Caki2 (cell line): ENCODE measurements around the gene DNAJC22. TPM values are rescaled to one million over a fixed set of nuclear protein-coding genes. Genes with fewer than 3 reads are reported as not detected.
"Not testable (repeated sequence)": the region's sequence is repeated elsewhere in the genome, so short reads cannot be mapped to it uniquely, and the experiment has no call there.

Source experiments
- DNase-seq: peaks from one replicate; pipeline ENCODE4 v3.0.0-alpha.2; 2015; ENCODE audit warnings: low read depth
- in situ Hi-C: cut with HindIII; loops from 2 replicates; pipeline ENCODE4 v1.10.0; 2016; ENCODE audit warnings: low sequenced_read_pairs, low pct_unique_long_range_greater_than_20kb, mixed read lengths
- total RNA-seq: library from RNA; depleted of rRNA; stranded (reverse); fragments of >200 nt; shearing (Covaris generic); gene quantifications from 2 replicates; pipeline ENCODE4 v1.2.3, GENCODE V29; 2014; ENCODE audit warnings: low replicate concordance; rRNA removed

The DNAJC22 gene
- 22.0 and 23.6 TPM in 2 replicates for total RNA-seq

DNA sequence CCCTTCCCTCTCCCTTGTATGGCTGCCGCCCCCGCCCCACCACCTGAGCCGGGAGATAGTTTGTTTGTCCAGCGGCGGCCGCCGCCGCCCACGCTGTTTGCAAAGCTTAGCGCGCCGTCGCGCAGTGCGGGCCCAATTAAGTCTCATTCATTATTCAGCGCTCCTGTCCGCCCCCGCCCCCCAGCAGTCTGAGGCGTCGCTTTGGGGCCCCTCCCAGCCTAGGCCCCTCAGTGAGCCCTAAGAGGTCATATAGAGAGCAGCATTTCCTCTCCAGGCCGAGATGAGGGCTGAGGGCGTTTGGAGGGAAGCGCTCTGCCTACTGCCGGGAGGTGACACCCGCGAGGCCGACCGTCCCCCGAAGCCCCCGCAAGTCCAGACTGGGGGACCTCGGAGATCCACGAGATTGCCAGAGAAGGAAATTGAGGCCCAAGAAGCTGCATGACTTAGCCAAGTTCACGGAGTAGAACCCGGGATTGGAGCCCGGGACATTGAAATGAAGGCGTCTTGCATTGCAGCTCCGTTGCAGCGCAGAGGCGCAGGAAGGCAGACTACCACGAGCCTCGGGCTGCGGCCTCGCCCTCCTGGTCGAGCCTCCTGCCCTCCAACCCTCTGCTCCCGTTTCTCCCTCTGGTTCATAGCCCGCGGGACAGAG lies at the start of gene DNAJC22:
Gene DNAJC22, plus strand, starts transcription at position 230 of the 652 bp plus-strand sequence. CDS start 1,985 bp downstream, outside the sequence.
- DNase-seq, result no peak
- in situ Hi-C loops, result no loop called here

DNA sequence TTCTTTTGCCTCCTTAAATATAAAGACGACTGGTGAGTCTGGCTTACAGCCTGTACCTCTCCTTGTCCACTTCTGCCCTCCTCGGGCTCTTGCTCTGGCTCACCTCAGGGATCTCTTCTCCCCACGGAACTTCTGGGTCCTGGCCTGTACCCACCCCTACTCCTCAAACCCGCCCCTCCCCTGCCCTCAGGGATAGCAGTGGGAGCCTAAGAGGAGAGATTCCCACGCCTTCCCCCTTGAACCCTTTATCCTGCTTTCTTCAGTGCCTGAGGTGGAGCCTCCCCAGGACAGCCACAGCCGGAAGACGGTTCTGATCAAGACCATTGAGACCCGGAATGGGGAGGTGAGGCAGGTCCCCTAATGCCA lies 49.0 kb upstream of the DNAJC22 start:
- in situ Hi-C loops, result no loop called here
- DNase-seq, result no peak

DNA sequence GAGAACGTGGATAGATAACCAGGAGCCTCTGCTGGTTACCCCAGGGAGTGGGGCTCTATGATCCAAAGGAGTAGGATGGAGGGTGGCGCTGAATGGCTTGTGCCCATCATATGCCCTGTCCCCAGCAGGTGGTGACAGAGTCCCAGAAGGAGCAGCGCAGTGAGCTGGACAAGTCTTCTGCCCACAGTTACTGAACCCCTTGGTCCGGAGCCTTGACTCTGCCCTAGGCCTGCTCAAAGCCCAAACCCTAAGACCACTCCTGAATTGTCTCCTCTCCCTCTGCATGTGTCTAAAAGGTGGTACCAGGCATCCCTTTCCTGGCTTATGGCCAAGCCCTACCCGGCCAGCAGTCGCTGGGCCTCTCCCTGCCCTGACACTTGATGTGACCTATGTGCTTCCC lies 48.5 kb upstream of the DNAJC22 start:
- no peak for DNase-seq
- in situ Hi-C loops, result no loop called here

DNA sequence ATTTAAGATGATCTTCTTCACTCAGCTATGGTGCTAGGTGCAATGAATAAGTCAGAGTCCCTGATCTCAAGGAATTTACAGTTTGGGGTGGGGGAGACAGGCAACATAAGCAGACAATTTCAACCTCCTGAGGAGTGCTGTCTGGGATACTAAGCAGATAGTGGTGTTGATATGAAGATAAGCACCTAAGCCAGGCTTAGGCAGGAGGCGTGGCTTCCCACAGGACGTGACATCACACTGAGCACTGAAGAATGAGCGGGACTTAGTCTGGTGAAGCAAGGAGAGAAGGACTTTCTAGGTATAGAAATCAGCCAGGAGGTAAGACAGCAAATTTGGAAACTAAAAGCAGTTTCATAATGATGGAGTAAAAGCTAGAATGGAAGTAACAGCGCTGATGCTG lies 44.9 kb upstream of the DNAJC22 start:
- DNase-seq, result no peak
- in situ Hi-C loops, result no loop called here

GRCh38 chr12:49304161-49304560 lies 42.5 kb upstream of the DNAJC22 start:
- in situ Hi-C loops, result no loop called here
- no peak for DNase-seq

GRCh38 chr12:49305762-49306510 lies 40.8 kb upstream of the DNAJC22 start:
- in situ Hi-C loops, result no loop called here
- DNase-seq, result no peak

DNA sequence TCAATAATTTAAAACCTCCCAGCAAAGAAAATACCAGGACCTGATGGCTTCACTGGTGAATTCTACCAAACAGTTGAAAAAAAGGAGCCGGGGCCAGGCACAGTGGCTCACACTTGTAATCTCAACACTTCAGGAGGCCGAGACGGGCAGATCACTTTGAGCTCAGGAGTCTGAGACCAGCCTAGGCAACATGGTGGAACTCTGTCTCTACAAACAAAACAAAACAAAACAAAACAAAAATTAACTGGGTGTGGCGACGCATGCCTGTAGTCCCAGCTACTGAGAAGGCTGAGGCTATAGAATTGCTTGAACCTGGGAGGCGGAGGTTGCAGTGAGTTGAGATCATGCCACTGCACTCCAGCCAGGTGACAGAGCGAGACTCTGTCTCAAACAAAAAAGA lies 37.3 kb upstream of the DNAJC22 start:
- in situ Hi-C loops, result no loop called here
- no peak for DNase-seq

GRCh38 chr12:49310451-49311000 lies 36.2 kb upstream of the DNAJC22 start:
- in situ Hi-C loops, result not testable (repeated sequence)

GRCh38 chr12:49314811-49315210 lies 31.9 kb upstream of the DNAJC22 start:
- in situ Hi-C loops, result no loop called here

More at GRCh38 chr12:49310451-49311000, 36.2 kb upstream of the DNAJC22 start:
- not testable (repeated sequence) for DNase-seq

GRCh38 chr12:49317118-49317517 lies 29.6 kb upstream of the DNAJC22 start:
- in situ Hi-C loops, DNase-seq: not testable (repeated sequence)

More at GRCh38 chr12:49314811-49315210, 31.9 kb upstream of the DNAJC22 start:
- DNase-seq, result no peak

- DNase-seq, in situ Hi-C loops: not testable (repeated sequence)
These were observed 26.1 kb upstream of the DNAJC22 start for GRCh38 chr12:49320411-49321103.

GRCh38 chr12:49322367-49322707 lies 24.4 kb upstream of the DNAJC22 start:
- in situ Hi-C loops, result no loop called here
- no peak for DNase-seq

DNA sequence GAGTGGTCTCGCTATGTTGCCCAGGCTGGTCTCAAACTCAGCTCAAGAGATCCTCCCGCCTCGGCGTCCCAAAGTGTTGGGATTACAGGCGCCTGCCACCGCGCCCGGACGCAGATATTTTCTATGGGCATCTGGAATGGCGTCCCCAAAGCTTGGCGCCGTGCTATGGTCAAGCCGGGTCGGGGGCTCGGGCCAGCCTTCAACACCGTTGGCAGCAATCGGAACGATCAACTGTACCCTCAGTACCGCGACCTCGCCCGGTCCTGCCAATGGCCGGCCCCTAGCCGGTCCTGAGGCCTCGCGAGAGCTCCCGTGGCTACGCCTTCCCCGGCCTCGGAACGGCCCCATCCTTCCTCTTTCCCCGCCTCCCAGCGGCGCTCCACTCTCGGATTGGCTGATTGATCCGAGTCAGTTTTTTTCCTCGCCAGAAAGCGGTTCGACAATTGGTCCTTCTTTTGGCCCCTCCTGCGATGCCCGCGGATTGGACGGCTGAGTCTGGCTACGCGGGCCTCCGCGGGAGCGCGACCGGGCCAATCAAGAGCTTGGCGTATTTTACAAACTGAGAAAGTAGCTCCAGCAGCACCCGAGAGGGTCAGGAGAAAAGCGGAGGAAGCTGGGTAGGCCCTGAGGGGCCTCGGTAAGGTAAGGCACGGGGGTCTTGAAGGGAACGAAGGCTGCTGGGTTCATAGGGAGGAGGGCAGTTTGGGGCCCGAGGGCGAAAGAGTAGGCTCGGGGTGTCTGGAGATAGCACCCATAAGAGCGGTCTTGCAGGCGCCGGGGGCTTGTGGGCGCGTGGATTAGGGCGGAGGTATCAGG lies 23.8 kb upstream of the DNAJC22 start, which contains the start of gene TROAP:
Gene TROAP, plus strand, starts transcription at position 548 of the 816 bp plus-strand sequence. CDS start 354 bp downstream, outside the sequence.
- peak; percentile 99 for DNase-seq
- in situ Hi-C loops, result no loop called here

DNA sequence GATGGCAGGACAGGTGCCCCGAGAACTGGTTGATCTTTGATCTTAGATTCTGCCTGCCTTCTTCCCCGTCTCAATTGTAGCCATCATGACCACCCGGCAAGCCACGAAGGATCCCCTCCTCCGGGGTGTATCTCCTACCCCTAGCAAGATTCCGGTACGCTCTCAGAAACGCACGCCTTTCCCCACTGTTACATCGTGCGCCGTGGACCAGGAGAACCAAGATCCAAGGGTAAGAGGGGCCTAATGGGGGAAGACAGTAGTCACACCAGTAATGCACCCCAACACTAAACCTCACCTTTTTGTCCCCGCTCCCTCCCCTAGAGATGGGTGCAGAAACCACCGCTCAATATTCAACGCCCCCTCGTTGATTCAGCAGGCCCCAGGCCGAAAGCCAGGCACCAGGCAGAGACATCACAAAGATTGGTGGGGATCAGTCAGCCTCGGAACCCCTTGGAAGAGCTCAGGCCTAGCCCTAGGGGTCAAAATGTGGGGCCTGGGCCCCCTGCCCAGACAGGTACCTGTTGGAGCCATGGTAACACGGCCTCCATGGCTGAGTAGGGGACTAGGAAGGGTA lies 23.1 kb upstream of the DNAJC22 start:
- DNase-seq, result no peak
- in situ Hi-C loops, result no loop called here

- in situ Hi-C loops, result no loop called here
- DNase-seq, result no peak
These were observed 21.1 kb upstream of the DNAJC22 start for GRCh38 chr12:49325606-49326005.

GRCh38 chr12:49327368-49327767 lies 19.3 kb upstream of the DNAJC22 start:
- DNase-seq, result no peak
- in situ Hi-C loops, result no loop called here

DNA sequence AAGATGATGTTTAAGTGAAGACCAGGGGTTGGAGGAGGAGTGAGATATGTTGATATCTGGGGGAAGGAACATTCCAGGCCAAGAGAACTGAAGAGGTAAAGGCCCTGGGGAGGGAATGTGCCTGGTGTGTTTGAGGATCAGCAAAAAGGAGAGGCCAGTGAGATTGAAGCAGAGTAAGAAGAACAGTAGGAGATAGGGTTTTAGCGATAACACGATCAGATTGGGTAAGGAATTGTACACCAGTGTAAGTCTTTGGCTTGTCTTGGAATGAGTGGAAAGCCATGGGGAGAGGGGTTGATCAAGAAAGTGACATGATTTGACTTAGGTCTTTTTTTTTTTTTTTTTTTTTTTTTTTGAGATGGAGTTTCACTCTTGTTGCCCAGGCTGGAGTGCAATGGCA lies 18.8 kb upstream of the DNAJC22 start:
- DNase-seq, result no peak
- in situ Hi-C loops, result no loop called here

DNA sequence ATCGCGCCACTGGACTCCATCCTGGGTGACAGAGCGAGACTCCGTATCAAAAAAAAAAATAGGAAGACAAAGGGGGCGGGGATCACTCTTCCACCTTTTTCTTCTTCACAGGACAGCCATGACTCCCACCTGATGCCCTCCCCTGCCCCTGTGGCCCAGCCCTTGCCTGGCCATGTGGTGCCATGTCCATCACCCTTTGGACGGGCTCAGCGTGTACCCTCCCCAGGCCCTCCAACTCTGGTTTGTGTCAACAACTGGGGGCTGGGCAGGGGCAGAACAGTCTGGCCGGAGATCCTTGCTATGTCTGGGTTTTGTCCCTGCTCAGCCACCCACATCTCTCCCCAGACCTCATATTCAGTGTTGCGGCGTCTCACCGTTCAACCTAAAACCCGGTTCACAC lies 17.9 kb upstream of the DNAJC22 start:
- in situ Hi-C loops, result no loop called here
- DNase-seq, result no peak
